Astrocyte of the cerebellum (primary cell): ENCODE data around the gene RAP2A.

Experiments
- DNase-seq: peaks from one replicate; pipeline ENCODE4 v3.0.0-alpha.2; 2011; ENCODE audit warnings: low read depth
- H3K4me3 ChIP-seq: 2 replicates; pipeline ENCODE4 v1.5.1; 2011; ENCODE audit warnings: mild to moderate bottlenecking, low read depth, low read length, moderate library complexity
- in situ Hi-C: cut with HindIII; loops from 2 replicates; pipeline ENCODE4 v1.10.0; 2017; ENCODE audit warnings: low sequenced_read_pairs
- TF ChIP-seq, protein P1 (sequence below): IDR thresholded peaks from 2 replicates; pipeline ENCODE4 v1.5.1; 2012; ENCODE audit warnings: low read length, low read depth, moderate library complexity, mild to moderate bottlenecking; ENCODE audit errors: missing control alignments

RAP2A gene

GRCh38 chr13:97484301-97484700, 50.3 kb downstream of the RAP2A start:
- no peak overlapping the region for H3K4me3 ChIP-seq
- in situ Hi-C loops: no loop called here
- no peak for DNase-seq
- TF ChIP-seq, protein P1, sequence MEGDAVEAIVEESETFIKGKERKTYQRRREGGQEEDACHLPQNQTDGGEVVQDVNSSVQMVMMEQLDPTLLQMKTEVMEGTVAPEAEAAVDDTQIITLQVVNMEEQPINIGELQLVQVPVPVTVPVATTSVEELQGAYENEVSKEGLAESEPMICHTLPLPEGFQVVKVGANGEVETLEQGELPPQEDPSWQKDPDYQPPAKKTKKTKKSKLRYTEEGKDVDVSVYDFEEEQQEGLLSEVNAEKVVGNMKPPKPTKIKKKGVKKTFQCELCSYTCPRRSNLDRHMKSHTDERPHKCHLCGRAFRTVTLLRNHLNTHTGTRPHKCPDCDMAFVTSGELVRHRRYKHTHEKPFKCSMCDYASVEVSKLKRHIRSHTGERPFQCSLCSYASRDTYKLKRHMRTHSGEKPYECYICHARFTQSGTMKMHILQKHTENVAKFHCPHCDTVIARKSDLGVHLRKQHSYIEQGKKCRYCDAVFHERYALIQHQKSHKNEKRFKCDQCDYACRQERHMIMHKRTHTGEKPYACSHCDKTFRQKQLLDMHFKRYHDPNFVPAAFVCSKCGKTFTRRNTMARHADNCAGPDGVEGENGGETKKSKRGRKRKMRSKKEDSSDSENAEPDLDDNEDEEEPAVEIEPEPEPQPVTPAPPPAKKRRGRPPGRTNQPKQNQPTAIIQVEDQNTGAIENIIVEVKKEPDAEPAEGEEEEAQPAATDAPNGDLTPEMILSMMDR: no peak

DNA sequence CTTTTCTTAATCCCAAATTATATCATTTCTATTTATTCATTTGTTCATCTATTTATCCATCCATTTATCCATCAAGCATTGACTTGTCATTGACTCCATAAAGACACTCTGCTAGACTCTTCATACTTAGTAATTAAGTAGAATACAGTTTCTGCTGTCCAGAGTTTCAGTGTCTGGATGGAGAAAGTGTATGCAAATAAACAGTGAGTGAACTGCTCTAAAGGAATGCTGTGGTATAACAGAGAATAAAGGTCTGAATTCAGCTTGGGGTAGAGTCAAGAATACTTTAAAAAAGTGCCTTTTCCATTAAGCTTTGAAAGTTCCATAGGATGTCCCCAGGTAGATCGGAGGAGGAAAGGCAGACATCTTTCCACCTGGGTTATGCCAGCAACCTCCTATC, 51.4 kb downstream of the RAP2A start:
- DNase-seq: no peak
- TF ChIP-seq, protein P1: no peak
- in situ Hi-C loops: no loop called here
- H3K4me3 ChIP-seq: no peak overlapping the region

DNA sequence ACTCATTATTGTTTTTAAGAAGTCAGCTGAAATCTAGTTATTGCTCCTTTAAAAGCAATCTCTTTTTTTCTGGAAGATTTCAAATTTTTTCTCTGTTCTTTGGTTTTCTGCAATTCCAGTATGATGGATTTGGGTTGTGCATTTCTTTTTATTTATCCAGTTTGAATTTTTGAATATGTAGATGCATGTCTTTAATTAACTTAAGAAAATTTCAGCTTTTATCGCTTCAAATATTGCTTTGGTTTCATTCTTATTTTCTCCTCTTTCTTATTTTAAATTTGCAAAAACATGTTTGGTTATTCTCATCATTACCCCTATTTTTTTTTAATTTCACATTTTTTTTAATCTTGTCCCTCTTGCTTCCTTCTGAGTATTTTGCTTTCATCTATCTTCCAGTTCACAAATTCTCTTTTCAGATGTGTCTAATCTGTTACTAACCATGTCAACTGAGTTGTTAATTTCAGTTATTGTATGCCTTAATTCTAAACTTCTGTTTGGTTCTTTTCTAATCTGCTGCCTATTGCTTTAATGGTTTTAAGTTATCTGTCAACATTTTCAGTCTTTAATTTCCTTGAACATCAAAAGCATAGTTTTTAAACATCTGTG, 56.8 kb downstream of the RAP2A start:
- no peak for DNase-seq
- in situ Hi-C loops: no loop called here
- no peak overlapping the region for H3K4me3 ChIP-seq
- TF ChIP-seq, protein P1: no peak

- no peak for DNase-seq
- H3K4me3 ChIP-seq: no peak overlapping the region
- in situ Hi-C loops: no loop called here
- TF ChIP-seq, protein P1: no peak
Observed at GRCh38 chr13:97491452-97491851, 57.5 kb downstream of the RAP2A start.

DNA sequence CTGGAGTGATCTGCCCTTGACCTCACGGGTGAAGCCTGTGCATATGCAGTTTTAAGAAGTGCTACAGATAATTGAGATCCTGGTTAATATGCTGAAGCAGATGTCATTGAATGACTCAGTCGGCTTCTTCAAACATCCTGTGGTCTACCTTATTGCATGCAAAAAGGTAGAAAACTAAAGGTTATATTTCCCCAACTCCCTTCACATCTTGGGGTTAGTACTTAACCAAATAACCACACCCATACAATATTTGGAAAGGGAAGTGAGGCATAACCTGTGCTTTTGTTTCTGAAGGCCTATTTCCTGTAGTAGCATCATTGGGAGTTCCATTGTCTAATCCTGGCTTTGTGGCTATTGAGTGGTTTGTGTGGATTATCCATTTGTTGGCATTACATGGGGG, 58.3 kb downstream of the RAP2A start:
- TF ChIP-seq, protein P1: no peak
- no peak for DNase-seq
- no peak overlapping the region for H3K4me3 ChIP-seq
- in situ Hi-C loops: no loop called here

- H3K4me3 ChIP-seq: no peak overlapping the region
- no peak for DNase-seq
- in situ Hi-C loops: no loop called here
- TF ChIP-seq, protein P1: no peak
Observed at GRCh38 chr13:97492684-97493371, 58.9 kb downstream of the RAP2A start.
